NCI-H460 (cell line): ENCODE measurements around the gene NEO1. TPM values are rescaled to one million over a fixed set of nuclear protein-coding genes. Genes with fewer than 3 reads are reported as not detected.
"Not testable (repeated sequence)": the region's sequence is repeated elsewhere in the genome, so short reads cannot be mapped to it uniquely, and the experiment has no call there.

Experiments
- DNase-seq: peaks from one replicate; pipeline ENCODE4 v3.0.0-alpha.2; 2016; ENCODE audit warnings: low read depth; ENCODE audit errors: extremely low read depth
- total RNA-seq: library from RNA; depleted of rRNA; stranded (reverse); fragments of >200 nt; shearing (Covaris generic); gene quantifications from 2 replicates; pipeline ENCODE4 v1.2.3, GENCODE V29; 2014

Gene NEO1
- total RNA-seq, 1 experiment from 2014 or later: 8.2 TPM

GRCh38 chr15:73296609-73297353, 244.5 kb downstream of the NEO1 start:
- no peak for DNase-seq

- no peak for DNase-seq
Observed at GRCh38 chr15:73298522-73299245, 246.4 kb downstream of the NEO1 start.

GRCh38 chr15:73300286-73300685, 248.0 kb downstream of the NEO1 start:
- not testable (repeated sequence) for DNase-seq

GRCh38 chr15:73303636-73304035, 251.4 kb downstream of the NEO1 start:
- DNase-seq: no peak

GRCh38 chr15:73305331-73306211, 253.3 kb downstream of the NEO1 start:
- DNase-seq: peak; percentile 58

GRCh38 chr15:73308305-73308704, 256.0 kb downstream of the NEO1 start:
- no peak for DNase-seq

- DNase-seq: no peak
Observed at GRCh38 chr15:73313861-73314260, 261.6 kb downstream of the NEO1 start.

- DNase-seq: no peak
Observed at GRCh38 chr15:73317651-73318462, 265.6 kb downstream of the NEO1 start.

GRCh38 chr15:73318463-73319351, 266.4 kb downstream of the NEO1 start:
- no peak for DNase-seq

- no peak for DNase-seq
Observed at GRCh38 chr15:73319460-73320245, 267.4 kb downstream of the NEO1 start.

GRCh38 chr15:73320619-73321180, 268.4 kb downstream of the NEO1 start:
- DNase-seq: no peak

GRCh38 chr15:73321496-73322450, 269.5 kb downstream of the NEO1 start:
- no peak for DNase-seq

GRCh38 chr15:73322665-73323373, 270.6 kb downstream of the NEO1 start:
- DNase-seq: no peak

GRCh38 chr15:73323374-73323955, 271.2 kb downstream of the NEO1 start:
- no peak for DNase-seq

GRCh38 chr15:73323956-73324355, 271.7 kb downstream of the NEO1 start:
- DNase-seq: no peak
